Chondrocyte (in vitro differentiated cells): ENCODE measurements around the gene CFAP46. TPM values are rescaled to one million over a fixed set of nuclear protein-coding genes. Genes with fewer than 3 reads are reported as not detected.

Experiments used
- DNase-seq: peaks from one replicate; pipeline ENCODE4 v3.0.0; 2021; ENCODE audit warnings: mixed read lengths, low spot score
- H3K27ac Mint-ChIP-seq: one replicate; pipeline ENCODE4 v1.8.0; 2021; ENCODE audit warnings: mild to moderate bottlenecking, moderate library complexity, mixed read lengths; ENCODE audit not compliant: unreplicated experiment
- H3K27me3 Mint-ChIP-seq: 2 replicates; pipeline ENCODE4 v1.8.0; 2021; ENCODE audit warnings: low read depth, mixed read lengths
- H3K36me3 Mint-ChIP-seq: 2 replicates; pipeline ENCODE4 v1.8.0; 2021; ENCODE audit warnings: low read depth, mixed read lengths
- H3K4me1 Mint-ChIP-seq: 2 replicates; pipeline ENCODE4 v1.8.0; 2021; ENCODE audit warnings: low read depth, mild to moderate bottlenecking, mixed read lengths
- H3K4me3 Mint-ChIP-seq: one replicate; pipeline ENCODE4 v1.8.0; 2021; ENCODE audit warnings: mild to moderate bottlenecking, moderate library complexity, mixed read lengths; ENCODE audit not compliant: unreplicated experiment
- H3K9me3 Mint-ChIP-seq: 2 replicates; pipeline ENCODE4 v1.8.0; 2021; ENCODE audit warnings: low read depth, mixed read lengths
- total RNA-seq: library from RNA; stranded (reverse); gene quantifications from 3 replicates; pipeline ENCODE4 v1.2.1, GENCODE V29; 2021
- TF ChIP-seq, protein P1 (sequence below): fragments of 200-600 bp; sonication (generic); IDR thresholded peaks from 2 replicates; pipeline ENCODE4 v1.5.0; 2021; ENCODE audit warnings: antibody characterized with exemption, mild to moderate bottlenecking, moderate library complexity

CFAP46 gene
- total RNA-seq, 1 donor from 2014 or later, result 0.92 TPM

GRCh38 chr10:132985546-132985900 is 43.2 kb upstream of the CFAP46 start:
- TF ChIP-seq, protein P1, sequence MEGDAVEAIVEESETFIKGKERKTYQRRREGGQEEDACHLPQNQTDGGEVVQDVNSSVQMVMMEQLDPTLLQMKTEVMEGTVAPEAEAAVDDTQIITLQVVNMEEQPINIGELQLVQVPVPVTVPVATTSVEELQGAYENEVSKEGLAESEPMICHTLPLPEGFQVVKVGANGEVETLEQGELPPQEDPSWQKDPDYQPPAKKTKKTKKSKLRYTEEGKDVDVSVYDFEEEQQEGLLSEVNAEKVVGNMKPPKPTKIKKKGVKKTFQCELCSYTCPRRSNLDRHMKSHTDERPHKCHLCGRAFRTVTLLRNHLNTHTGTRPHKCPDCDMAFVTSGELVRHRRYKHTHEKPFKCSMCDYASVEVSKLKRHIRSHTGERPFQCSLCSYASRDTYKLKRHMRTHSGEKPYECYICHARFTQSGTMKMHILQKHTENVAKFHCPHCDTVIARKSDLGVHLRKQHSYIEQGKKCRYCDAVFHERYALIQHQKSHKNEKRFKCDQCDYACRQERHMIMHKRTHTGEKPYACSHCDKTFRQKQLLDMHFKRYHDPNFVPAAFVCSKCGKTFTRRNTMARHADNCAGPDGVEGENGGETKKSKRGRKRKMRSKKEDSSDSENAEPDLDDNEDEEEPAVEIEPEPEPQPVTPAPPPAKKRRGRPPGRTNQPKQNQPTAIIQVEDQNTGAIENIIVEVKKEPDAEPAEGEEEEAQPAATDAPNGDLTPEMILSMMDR, result no peak
- H3K27ac Mint-ChIP-seq, result no peak overlapping the region
- H3K4me1 Mint-ChIP-seq, result no peaks in the 10 kb centered on the region
- DNase-seq, result peak; percentile 75
- peaks cover 37% of the 10 kb centered on the region for H3K27me3 Mint-ChIP-seq
- H3K4me3 Mint-ChIP-seq, result no peak overlapping the region
- no peaks in the 10 kb centered on the region for H3K36me3 Mint-ChIP-seq
- no peaks in the 10 kb centered on the region for H3K9me3 Mint-ChIP-seq

GRCh38 chr10:132984801-132985545 is 42.6 kb upstream of the CFAP46 start:
- Mint-ChIP-seq H3K27me3 (peaks cover 34% of the 10 kb centered on the region), H3K36me3 (no peaks in the 10 kb centered on the region), H3K9me3 (no peaks in the 10 kb centered on the region), H3K4me1 (no peaks in the 10 kb centered on the region), H3K4me3 (no peak overlapping the region), H3K27ac (no peak overlapping the region)
- DNase-seq, result peak; percentile 83
- TF ChIP-seq, protein P1, result no peak

GRCh38 chr10:132984008-132984295 is 41.6 kb upstream of the CFAP46 start:
- peak; percentile 83 for DNase-seq
- no peaks in the 10 kb centered on the region for H3K9me3 Mint-ChIP-seq
- no peak overlapping the region for H3K27ac Mint-ChIP-seq
- no peak overlapping the region for H3K4me3 Mint-ChIP-seq
- H3K4me1 Mint-ChIP-seq, result no peaks in the 10 kb centered on the region
- peaks cover 39% of the 10 kb centered on the region for H3K27me3 Mint-ChIP-seq
- TF ChIP-seq, protein P1, result no peak
- H3K36me3 Mint-ChIP-seq, result no peaks in the 10 kb centered on the region

DNA sequence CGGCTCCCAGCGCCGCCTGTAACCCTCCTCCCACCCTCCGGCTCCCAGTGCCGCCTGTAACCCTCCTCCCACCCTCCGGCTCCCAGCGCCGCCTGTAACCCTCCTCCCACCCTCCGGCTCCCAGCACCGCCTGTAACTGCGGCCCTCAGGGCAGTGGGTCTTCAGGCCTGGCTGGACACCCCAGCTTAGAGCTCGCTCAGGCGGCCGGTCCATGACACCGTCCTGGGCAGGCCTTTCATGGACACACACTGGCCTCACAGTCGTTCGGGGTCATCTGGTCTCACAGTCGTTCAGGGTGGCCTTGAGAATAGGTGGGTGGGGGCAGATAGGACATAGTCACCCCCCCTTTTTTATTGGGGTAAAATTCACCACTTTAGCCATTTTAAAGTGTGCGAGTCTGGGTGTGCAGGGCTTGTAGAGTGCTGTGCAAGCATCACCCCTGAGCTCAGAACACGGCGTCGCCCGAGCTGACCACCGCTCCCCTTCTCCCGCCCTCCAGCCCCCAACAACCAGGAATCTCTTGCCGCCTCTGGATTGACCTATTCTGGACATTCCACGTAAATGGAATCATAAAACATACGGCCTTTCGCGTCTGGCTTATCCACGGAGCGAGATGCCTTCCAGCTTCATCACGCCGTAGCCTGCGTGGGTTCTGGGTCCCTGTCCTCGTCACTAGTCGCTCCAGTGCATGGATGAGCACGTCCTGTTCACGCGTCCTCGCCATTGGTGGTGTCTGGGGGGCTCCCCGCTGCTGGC is 41.1 kb upstream of the CFAP46 start:
- peak; percentile 52 for DNase-seq
- Mint-ChIP-seq H3K4me1 (no peaks in the 10 kb centered on the region), H3K27ac (no peak overlapping the region), H3K36me3 (no peaks in the 10 kb centered on the region), H3K4me3 (no peak overlapping the region), H3K27me3 (peaks cover 44% of the 10 kb centered on the region), H3K9me3 (no peaks in the 10 kb centered on the region)
- TF ChIP-seq, protein P1, result no peak

DNA sequence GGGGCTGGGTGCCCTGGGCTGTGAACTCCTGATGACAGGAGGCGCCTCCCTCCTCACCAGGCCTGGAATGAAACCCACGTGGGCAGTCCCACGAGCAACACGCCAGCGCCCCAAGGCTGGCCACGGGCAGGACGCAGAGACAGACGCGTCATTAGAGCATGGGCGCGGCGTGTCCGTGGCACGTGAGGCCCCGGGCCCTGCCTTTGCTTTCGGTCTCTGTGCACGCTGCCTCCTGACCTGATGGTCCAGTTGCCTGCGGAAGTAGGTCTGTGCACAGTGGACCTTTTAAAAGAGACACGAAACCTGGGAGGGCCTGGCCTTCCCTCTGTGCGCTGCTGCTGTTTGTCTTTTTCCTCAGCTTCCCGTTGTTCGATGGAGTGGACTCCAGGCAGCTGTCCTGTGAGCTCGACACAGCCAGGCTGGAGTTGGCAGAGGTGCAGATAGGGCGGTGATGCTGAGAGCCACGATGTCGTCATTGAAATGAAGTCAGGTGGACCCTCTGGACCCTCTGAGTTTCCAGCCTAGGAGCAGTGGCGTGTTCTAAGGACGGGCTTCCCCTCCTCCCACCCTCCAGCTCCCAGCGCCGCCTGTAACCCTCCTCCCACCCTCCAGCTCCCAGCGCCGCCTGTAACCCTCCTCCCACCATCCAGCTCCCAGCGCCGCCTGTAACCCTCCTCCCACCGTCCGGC is 40.1 kb upstream of the CFAP46 start:
- Mint-ChIP-seq H3K9me3 (no peaks in the 10 kb centered on the region), H3K36me3 (no peaks in the 10 kb centered on the region), H3K27me3 (peaks cover 50% of the 10 kb centered on the region), H3K27ac (no peak overlapping the region), H3K4me1 (no peaks in the 10 kb centered on the region), H3K4me3 (no peak overlapping the region)
- DNase-seq, result peak; percentile 76
- TF ChIP-seq, protein P1, result no peak
